GM12801 (cell line): ENCODE measurements around the gene BCAS3.

Source experiments
- CTCF ChIP-seq: IDR thresholded peaks from one replicate; pipeline ENCODE4 v1.5.1; 2011; ENCODE audit warnings: control low read depth; ENCODE audit not compliant: insufficient read length; ENCODE audit errors: extremely low read depth

The BCAS3 gene

GRCh38 chr17:61326330-61326729, 648.7 kb downstream of the BCAS3 start:
- TF ChIP-seq CTCF: no peak

- no peak for TF ChIP-seq CTCF
These were observed 650.7 kb downstream of the BCAS3 start for GRCh38 chr17:61328351-61328750.

- TF ChIP-seq CTCF: no peak
These were observed 652.8 kb downstream of the BCAS3 start for GRCh38 chr17:61330174-61331150.

DNA sequence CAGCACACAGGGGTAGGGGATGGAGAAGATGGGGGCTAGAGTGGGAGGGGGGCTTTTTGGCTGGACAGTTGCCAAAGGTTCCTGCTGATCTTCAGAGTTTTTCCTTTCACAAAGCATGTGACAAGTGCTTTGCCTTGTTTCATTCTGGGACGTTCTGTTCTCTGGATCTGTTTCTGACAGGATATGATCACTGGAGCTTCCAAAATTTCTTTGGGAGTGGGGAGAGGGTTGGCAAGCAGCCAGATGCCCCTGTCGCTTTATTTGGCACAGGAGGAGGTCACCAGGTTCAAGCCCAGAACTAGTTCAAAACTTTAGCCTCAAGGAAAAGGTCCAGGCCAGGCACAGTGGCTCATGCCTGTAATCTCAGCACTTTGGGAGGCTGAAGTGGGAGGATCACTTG, 653.5 kb downstream of the BCAS3 start:
- no peak for TF ChIP-seq CTCF

GRCh38 chr17:61331886-61332285, 654.2 kb downstream of the BCAS3 start:
- TF ChIP-seq CTCF: no peak

- TF ChIP-seq CTCF: no peak
These were observed 655.5 kb downstream of the BCAS3 start for GRCh38 chr17:61333136-61333535.

DNA sequence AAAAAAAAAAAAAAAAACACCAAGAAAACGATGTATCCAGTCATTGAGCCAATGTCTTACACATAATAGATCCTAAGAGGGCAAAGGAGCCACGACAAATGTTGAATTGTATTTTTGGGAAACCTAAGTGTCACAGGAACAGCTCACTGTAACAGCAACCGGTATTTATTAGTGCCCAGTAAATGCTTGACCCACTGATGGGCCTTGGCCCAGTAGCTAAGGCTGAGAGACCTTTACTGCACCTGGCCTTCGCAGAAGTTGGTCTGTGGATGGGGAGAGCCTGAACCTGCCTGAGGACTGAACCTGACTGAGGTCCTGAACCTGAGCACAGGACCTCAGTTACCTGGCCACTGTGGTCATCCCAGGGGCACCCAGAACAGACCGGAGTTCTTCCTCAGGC, 657.0 kb downstream of the BCAS3 start:
- no peak for TF ChIP-seq CTCF
